GM18868 (cell line): ENCODE measurements around the gene EPGN.
A peak's percentile ranks its signal among the peaks of the same experiment; 100 is the strongest.

ENCODE experiments used
- ATAC-seq: cut with Tn5 transposase; IDR thresholded peaks from one replicate; pipeline ENCODE4 v1.9.1; 2021; ENCODE audit warnings: mild to moderate bottlenecking, moderate library complexity; ENCODE audit not compliant: unreplicated experiment

The EPGN gene

DNA sequence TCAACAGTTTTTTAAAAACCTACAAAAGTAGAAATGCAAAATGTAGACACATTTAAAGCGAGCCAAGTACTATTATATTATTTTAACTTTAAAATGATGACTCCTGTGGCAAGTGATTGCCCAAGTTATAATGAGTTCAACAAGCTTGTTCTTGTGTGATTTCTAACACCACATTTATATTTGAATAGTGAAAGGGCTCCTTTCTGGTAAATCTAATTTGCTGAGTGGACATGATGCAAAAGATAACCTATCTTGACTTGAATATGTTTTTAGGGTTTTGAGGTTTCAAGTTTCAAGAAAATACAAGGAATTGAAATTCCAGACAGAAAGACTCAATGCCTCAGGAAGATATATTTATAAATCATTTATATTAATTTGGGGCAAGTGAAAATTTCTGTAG lies 1.1 kb upstream of the EPGN start:
- ATAC-seq: no peak

DNA sequence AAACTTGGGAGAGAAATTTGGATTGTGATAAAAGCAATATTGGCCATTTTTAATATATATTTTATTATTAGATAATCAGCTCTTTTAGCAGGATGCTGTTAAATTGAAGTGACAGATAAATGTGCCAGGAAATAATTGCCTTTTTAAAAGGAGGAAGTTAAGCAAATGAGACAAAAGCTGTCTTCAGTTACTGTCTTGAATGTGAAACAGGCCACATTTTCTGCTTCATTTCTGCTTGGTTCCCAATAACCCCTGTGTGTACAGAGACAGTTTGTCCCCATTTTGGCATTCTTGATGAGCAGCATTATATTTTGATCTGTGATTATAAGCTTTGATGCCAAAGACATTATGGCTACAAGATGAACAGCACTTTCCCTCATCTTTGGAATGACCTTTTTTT lies 953 bp downstream of the EPGN start:
- peak; percentile 45 for ATAC-seq

DNA sequence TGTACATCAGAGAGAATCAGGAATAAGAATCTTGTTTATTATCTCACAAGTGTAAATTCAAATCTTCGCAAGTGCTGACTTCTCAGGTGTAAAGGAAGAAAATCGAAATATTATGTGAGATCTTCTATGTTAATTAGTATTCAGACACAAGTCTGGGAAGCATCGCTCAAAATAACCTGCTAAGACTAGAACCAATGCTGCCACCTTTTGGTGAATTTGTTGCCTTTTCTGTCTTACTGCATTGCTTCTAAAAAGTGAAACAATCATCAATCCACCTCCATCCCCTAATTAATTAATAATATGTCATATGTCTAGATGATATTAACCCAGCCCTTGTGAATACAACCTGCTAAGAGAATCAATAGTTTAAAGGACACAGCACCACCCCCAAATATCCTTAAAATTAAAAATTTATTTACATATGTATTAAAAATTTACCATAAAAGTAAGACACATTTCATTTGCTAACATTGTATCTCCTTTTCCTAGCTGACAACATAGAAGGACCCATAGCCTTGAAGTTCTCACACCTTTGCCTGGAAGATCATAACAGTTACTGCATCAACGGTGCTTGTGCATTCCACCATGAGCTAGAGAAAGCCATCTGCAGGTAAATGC lies 3.5 kb downstream of the EPGN start:
- ATAC-seq: peak; percentile 53

DNA sequence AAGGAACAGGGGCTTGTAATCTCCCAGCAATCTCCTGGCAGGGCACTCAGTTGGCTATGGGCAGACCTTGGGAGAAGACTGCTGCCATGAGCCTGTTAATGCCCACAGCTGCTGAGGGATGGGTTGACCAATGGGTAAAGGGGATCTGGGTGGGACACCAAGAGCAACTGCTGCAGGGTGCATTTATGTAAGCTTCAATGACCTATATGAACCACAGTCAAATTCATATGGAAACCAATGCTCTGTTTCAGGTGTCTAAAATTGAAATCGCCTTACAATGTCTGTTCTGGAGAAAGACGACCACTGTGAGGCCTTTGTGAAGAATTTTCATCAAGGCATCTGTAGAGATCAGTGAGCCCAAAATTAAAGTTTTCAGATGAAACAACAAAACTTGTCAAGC lies 6.1 kb downstream of the EPGN start:
- peak; percentile 37 for ATAC-seq

DNA sequence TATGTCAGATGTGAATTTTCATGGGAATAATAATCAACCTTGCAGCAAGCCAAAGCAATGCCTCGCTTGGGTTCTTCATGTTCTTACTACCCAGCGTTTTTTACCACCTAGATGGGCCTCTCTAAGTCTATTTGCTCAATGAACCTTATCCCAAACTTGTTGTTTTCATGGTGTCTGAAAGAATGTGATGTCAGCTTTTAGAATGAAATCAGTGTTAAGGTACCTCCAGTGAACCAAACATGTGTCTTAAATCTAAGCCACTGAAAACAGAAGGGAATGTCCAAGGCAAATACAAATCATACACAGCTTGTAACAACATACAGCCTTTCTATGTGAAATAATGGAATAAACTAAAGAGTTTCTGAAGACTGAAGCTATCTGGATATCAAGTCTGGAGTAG lies 6.7 kb downstream of the EPGN start:
- peak; percentile 57 for ATAC-seq

DNA sequence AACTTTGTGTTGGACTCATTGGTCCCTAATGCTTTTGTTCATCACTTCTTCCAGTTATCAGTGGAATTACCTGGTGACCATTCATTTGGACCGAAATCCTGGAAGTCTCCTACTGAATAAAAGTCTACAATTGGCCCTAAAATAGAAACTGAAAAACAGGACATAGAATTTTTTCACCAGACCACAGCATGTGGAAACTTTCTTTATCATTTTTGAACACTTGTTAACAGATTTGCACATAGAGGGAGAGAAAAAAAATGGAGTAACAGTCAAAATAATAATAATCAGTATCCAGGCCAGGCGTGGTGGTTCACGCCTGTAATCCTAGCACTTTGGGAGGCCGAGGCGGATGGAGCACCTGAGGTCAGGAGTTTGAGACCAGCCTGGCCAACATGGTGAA lies 7.1 kb downstream of the EPGN start:
- ATAC-seq: no peak

DNA sequence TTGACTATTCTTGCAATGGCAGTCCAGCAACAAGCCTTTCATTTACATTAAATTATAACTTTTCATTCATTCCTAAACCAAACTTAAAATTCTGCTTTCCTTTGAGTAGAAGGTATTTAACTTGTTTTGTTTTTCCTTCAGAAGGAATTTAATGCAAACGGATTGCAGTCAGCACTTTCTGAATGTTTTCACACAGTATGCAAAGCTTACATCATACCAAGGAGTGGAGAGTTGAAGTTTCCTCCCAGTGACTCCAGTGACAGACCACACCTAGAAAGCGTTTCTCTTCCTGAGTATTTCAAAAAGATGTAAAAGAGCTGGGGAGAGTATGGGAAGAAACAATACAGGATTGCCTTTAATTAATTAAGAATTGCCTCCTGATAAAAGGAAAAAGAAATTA lies 8.1 kb downstream of the EPGN start:
- no peak for ATAC-seq

DNA sequence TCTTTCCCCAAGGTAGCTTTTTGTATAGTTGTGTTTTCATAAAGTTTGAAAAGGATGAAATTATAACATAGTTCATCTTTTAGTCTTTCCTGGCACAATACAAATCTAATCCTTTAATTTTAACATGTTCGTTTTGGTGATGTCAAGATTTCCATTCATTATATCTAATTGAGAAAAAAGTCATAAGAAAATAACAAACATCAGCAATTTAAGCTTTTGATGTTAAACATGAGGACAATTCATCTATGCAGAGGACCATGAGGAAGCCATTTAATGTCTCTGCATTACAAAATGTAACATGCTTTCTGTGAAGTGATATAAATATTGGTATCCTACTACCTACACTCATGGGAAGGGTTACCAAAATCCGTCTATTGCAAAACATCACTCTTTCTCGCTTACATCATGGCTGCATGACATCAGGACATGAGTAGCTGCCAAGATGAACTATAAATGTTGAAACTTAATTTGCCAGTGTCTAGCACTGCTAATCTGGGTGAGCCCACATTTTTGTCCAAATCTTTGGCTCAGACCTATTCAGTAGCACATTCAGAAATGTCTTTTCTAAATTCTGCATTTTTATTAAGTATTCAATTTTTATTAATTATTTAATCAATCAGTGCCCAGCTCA lies 9.5 kb downstream of the EPGN start:
- no peak for ATAC-seq

DNA sequence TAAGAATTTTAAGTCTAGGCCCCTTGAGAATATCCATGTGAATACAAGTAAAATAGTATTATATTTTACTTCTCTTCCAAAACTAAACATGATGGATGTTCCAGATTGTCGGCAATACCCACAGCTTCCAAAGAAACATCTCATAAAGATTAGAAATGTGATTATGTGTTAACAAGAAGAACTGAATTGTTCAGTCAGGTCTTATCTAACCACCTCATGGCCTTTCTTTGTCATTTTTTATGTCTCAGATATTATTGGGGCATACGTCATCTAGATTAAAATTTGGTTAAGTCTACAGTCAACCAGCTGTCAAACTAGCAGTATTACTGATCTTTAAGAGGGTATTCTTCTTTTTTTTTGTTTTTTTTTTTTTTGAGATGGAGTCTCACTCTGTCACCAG lies 10.0 kb downstream of the EPGN start:
- no peak for ATAC-seq

DNA sequence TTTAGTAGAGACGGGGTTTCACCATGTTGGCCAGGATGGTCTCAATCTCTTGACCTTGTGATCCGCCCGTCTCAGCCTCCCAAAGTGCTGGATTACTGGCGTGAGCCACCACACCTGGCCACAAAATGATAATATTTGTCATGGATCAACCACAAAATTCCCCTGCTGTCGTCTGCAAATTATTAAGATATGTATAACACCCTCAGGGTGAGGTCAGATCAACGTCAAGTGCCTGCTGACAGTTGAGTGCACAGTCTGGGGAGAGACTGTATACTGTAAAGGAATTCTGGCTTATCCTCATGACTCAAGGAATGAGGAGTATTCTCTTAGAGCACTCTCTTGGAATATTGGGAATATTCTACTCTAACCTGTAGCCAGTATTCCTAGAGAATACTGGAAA lies 11.2 kb downstream of the EPGN start:
- ATAC-seq: no peak

DNA sequence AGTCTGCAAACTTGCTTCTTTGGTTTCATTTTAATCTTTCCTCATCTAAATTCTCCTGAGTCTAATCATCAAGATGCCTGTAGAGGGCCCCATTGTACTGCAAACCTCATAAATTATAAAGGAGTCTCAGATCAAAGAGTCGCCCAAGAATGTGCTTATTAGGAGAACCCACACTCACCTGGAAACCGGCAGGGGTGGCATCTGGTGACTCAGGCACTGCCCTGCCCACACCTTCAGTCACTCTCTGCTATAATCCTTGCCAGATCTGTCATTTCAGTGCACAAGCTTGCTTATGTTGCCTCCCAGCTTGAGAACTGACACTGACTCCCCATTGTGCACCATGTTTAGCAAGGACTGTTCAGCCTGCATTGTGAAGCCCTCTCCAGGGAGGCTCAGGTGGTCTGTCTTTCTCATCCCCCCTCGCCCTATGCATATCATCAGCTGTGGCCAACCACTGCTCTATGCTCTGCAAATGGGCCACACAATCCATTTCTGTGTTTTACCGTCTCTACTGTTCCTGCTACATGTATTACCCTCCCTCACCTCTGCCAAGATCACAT lies 12.4 kb downstream of the EPGN start:
- ATAC-seq: peak; percentile 83

DNA sequence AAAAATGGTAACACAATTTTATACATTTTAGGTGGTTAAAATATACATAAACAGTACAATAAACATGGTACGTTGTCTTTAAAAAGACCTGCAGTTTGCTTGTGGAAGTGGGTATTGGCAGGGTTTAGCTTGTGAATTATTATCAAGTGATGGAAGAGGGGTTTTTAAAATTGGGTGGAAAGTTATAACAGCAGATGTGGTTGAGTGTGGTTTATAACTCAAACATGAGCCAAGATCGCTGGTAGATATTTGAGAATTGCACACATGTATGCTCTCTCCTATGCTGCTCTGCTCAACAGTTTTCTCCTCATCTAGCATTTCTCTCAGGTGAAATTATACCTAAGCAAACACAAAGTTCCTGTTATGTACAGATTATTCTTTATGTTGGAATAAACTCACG lies 14.0 kb downstream of the EPGN start:
- ATAC-seq: no peak

DNA sequence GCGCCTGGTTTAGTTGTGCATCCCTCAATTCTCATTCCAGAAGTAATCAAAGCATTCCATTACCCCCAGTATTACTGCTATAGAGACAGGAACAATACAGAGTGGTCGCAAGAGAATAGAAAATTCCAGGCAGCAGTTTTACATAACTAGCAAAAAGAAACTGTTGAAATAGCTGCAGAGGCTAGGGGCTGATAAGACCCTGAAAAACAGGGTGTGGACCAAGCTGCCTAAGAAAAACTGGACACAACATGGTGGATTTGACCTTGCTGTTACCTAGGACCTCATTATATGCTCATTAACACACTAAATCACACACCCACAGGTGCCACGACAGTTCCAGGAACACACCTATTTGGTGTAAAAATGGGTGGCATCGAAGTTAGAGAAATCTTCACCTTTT lies 15.4 kb downstream of the EPGN start:
- no peak for ATAC-seq

DNA sequence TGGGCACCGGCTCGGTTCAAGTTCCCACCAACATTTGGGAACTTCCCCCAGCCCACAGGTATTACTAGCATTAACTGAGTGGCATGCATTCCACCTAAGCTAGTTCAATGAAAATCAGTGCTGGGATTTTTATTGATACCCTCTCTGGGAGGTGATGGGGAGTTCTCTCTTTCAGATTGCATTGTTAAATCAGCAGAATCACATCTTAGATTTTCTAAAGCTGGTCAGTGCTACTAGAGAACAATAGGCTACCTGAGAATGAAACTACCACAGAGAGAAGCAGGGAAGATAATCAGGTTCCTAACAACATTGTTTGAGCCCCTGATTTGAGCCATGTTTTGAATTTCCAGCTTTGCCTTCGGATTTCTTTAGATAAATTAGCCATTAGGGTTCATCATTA lies 16.0 kb downstream of the EPGN start:
- no peak for ATAC-seq

DNA sequence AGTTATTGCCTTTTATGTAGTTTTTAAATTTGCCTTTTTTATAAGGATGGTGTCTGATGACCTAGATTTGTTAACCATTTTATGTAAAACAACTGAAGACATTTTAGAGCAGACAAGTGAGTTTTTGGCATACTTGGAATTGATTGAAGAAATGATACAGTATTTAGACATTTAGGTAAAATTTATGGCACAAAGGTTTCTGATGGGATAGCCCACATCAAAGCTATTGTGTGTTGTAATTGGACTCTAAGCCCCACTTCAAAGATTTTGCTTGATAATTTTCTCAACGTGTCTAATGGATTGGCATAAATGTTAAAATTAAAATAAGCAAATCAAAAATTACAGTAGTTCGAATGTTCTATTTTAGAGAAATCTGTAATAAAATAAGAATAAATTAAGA lies 17.6 kb downstream of the EPGN start:
- ATAC-seq: no peak

DNA sequence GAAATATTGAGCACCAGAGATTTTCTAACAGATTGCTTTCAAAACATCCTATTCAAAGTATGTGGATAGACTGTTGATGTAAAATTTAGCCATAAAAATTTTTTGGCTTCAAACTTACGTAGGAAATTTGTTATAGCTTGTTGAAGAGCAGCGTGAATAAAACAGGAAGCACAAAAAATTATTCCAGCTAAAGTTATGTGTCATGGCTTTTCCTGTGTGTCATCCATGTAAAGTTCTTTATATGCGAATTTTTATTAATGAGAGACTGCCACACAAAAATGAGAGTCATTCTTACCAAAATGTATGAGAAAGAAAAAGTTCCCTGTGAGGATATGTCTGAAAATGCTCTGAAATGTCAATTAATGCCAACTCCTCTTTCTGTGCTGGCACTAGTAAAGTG lies 19.5 kb downstream of the EPGN start:
- no peak for ATAC-seq

DNA sequence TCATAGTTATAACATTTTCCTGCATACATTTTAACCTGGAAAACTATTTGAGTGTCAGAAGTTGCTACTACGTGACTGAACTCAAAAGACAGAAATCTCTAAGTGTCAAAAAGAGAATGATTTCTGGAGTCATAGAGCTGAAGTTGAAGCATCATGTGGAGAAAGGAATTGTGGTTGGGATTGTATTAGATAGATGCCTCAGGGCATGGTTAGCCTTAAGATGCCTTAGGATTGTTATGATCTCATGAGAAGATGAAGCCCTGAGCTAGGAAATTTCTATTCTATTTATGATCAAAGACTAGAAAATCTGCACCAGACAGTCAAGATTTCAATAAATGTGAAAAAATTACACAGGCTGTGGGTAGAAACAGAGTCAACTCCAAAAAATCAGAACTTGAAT lies 20.2 kb downstream of the EPGN start:
- no peak for ATAC-seq

DNA sequence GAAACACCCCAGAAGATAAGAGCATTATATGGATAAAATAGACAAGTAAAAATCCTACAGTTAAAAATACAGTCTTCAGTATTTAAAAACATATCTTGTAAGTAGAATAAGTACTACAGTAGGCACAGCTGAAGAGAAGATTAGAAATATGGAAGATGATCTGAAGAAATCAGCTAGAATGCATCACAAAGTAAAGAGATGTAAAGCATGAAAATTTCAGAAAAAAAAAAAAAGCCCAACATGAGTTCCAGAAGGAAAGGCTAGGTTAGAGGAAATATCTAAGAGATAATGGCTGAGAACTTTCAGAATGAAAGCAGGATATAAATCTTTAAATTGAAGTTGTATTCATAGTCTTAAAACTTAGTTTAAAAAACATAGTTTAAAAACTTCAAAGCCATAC lies 21.0 kb downstream of the EPGN start:
- no peak for ATAC-seq

DNA sequence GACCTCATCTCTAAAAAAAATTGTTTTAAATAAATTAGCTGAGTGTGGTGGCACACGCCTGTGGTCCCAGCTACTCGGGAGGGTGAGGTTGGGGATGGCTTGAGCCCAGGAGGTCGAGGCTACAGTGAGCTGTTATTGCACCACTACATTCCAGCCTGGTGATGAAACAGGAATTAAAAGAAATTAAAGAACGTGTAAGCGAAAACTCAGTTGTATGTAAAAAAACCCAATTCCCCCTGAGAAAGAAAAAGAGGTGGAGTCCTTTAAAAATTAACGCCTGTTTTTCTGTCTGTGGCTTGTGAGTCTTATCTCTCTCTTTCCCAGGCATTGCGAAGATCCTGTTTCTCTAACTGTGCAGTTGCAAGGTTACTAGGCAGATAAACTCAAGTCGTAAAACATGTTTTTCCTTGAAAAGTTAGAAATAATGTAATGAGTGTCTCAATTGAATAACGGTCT lies 22.1 kb downstream of the EPGN start:
- ATAC-seq: no peak

DNA sequence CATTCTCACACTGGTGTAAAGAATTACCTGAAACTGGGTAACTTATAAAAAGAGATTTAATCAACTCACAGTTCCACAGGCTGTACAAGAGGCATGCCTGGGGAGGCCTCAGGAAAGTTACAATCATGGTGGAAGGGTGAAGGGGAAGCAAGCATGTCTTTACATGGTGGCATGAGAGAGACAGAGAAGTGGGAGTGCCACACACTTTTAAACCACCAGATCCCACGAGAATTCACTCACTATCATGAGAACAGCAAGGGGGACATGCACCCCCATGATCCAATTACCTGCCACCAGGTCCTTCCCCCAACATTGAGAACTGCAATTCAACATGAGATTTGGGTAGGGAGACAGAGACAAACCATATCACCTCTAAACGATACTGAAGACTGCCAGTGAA lies 23.0 kb downstream of the EPGN start:
- ATAC-seq: no peak

DNA sequence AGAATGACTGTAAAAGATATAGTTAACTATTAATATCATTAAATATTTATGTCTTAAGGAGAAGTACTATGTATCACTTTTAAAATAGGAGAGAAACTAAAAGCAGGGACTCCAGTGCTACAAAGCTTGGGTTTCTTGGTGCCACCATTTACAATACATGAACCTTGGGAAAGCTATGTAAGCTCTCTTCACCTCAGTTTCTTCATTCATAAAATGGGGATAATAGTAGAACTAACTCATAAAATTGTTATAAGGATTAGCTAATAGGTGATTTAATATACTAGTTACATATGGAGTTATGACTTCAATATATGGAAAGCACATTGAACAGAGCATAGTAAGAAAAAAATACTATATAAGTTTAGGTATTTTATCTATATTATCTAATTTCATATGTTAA lies 23.7 kb downstream of the EPGN start:
- ATAC-seq: no peak

DNA sequence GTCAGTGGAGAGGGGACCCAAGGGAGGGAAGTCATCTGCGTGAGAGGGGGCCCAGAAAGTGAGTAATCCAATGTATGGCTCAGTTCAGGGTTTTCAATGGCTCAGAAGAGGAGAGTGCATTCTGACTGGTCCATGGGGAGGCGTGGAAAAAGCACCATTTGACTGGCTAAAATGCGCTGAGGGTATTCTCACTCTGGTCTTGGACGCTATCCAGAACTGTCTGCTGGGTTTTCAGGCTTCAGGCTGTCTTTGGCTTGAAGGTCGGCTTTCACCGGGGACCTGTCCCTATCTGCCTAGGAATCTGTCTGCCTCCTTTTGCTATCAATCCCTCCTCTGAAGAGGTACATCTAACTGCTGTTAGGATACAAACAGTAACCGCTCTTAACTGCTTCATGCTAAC lies 26.4 kb downstream of the EPGN start:
- no peak for ATAC-seq
